Thyroid gland (tissue), 4 donors: ENCODE results near the gene AFF3. TPM values are rescaled to one million over a fixed set of nuclear protein-coding genes. Genes with fewer than 3 reads are reported as not detected.

Source experiments
- DNase-seq, 2 donors: peaks; one replicate each; pipeline ENCODE4 v3.0.0-alpha.2; 2019
- H3K27ac ChIP-seq, 3 donors: fragments of 200-600 bp; sonication (generic); 1 replicate in 2 of 3; 2 replicates in 1 of 3; pipeline ENCODE4 v1.5.1; 2016 to 2019; ENCODE audit warnings: mild to moderate bottlenecking in 1 of 3, moderate library complexity in 1 of 3
- H3K27me3 ChIP-seq: fragments of 200-600 bp; sonication (generic); one replicate; pipeline ENCODE4 v1.5.1; 2019
- H3K36me3 ChIP-seq, 2 donors: fragments of 200-600 bp; sonication (generic); one replicate each; pipeline ENCODE4 v1.5.1; 2016 to 2019
- H3K4me1 ChIP-seq, 2 donors: fragments of 200-600 bp; sonication (generic); one replicate each; pipeline ENCODE4 v1.5.1; 2017 to 2019
- H3K4me3 ChIP-seq, 3 donors: fragments of 200-600 bp; sonication (generic); replicated peaks in 1 of 3; 1 replicate in 2 of 3; 2 replicates in 1 of 3; pipeline ENCODE4 v1.5.1; 2016; ENCODE audit warnings: mild to moderate bottlenecking in 1 of 3
- H3K9me3 ChIP-seq: fragments of 200-600 bp; sonication (generic); one replicate; pipeline ENCODE4 v1.5.1; 2017
- POLR2A ChIP-seq, 2 donors: fragments of 450-650 bp; IDR thresholded peaks; one replicate each; pipeline ENCODE4 v1.6.1; 2017; ENCODE audit warnings: antibody characterized with exemption in 2 of 2, mild to moderate bottlenecking in 2 of 2, moderate library complexity in 1 of 2
- WGBS, 2 donors: methylation state at CpG; one replicate each; pipeline ENCODE4 v1.1.5; 2017; 5-methylcytosine and 5-hydroxymethylcytosine counted together
- intact Hi-C: fragments of 100-400 bp; cut with DNase I; formaldehyde crosslinking; loops from one replicate; pipeline ENCODE4 v1.15.1; 2023
- total RNA-seq, 4 donors: library from RNA; depleted of rRNA; stranded (reverse); fragments of >200 nt; gene quantifications; one replicate each; pipeline ENCODE4 v1.2.3, GENCODE V29; 2016
- TF ChIP-seq, protein P1 (sequence below), 6 experiments: fragments of 200-600 bp in 3 of 6; fragments of 450-650 bp in 3 of 6; sonication (generic) in 3 of 6; IDR thresholded peaks; one replicate each; pipeline ENCODE4 v1.5.1; 2016 to 2019; ENCODE audit warnings: antibody characterized with exemption in 6 of 6, mild to moderate bottlenecking in 2 of 6, inconsistent platforms in 1 of 6, moderate library complexity in 1 of 6

Gene AFF3
- total RNA-seq, 4 donors from 2014 or later: 0.54 to 2.6 (median 1.1) TPM

DNA sequence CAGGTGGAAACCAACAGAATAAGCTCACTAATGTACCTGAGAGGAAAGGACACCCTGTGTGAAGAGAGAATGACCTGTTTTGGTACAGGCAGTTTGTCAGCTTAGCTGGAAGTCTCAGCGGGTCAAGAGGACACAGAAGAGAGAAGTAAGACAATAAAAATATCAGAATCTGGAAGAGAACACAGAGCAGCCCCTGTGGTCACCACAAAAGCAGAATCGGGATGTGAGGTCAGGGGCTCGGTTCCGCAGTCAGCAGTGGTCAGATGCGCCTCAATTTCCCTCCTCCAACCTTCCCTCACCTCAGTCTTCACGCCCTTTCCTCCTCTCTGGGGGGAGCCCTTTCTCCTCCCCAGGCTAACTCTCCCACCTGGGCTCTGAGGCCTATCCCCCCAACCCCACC lies 122.9 kb downstream of the AFF3 start:
- Histone ChIP-seq H3K9me3 (no peaks in the 10 kb centered on the region), H3K36me3 (no peaks in the 10 kb centered on the region), H3K4me3 (no peak overlapping the region), H3K27ac (no peak overlapping the region), H3K4me1 (no peaks in the 10 kb centered on the region), H3K27me3 (no peaks in the 10 kb centered on the region)
- no peak for DNase-seq
- WGBS, 2 donors: 91 to 93% methylated on average over 6 of the region's 6 CpGs
- intact Hi-C loops: no loop called here
- no peak for TF ChIP-seq POLR2A (IDR thresholded peaks at IDR 0.05)
- TF ChIP-seq, protein P1, sequence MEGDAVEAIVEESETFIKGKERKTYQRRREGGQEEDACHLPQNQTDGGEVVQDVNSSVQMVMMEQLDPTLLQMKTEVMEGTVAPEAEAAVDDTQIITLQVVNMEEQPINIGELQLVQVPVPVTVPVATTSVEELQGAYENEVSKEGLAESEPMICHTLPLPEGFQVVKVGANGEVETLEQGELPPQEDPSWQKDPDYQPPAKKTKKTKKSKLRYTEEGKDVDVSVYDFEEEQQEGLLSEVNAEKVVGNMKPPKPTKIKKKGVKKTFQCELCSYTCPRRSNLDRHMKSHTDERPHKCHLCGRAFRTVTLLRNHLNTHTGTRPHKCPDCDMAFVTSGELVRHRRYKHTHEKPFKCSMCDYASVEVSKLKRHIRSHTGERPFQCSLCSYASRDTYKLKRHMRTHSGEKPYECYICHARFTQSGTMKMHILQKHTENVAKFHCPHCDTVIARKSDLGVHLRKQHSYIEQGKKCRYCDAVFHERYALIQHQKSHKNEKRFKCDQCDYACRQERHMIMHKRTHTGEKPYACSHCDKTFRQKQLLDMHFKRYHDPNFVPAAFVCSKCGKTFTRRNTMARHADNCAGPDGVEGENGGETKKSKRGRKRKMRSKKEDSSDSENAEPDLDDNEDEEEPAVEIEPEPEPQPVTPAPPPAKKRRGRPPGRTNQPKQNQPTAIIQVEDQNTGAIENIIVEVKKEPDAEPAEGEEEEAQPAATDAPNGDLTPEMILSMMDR (IDR thresholded peaks at IDR 0.05): no peak

GRCh38 chr2:100018341-100019193 lies 123.8 kb downstream of the AFF3 start:
- H3K4me3 ChIP-seq: no peak overlapping the region
- H3K9me3 ChIP-seq: no peaks in the 10 kb centered on the region
- H3K27me3 ChIP-seq: no peaks in the 10 kb centered on the region
- no peak for DNase-seq
- H3K36me3 ChIP-seq: no peaks in the 10 kb centered on the region
- TF ChIP-seq, protein P1 (IDR thresholded peaks at IDR 0.05): no peak
- no peak for TF ChIP-seq POLR2A (IDR thresholded peaks at IDR 0.05)
- WGBS, 2 donors: 84 to 89% methylated on average over 9 of the region's 9 CpGs
- intact Hi-C loops: no loop called here
- H3K27ac ChIP-seq: no peak overlapping the region
- no peaks in the 10 kb centered on the region for H3K4me1 ChIP-seq

- intact Hi-C loops: no loop called here
- H3K27ac ChIP-seq: no peak overlapping the region
- H3K4me1 ChIP-seq: no peaks in the 10 kb centered on the region
- no peaks in the 10 kb centered on the region for H3K9me3 ChIP-seq
- no peak for DNase-seq
- WGBS, 2 donors: 78 to 89% methylated on average over 1 of the region's 1 CpG
- no peaks in the 10 kb centered on the region for H3K36me3 ChIP-seq
- TF ChIP-seq, protein P1 (IDR thresholded peaks at IDR 0.05): no peak
- TF ChIP-seq POLR2A (IDR thresholded peaks at IDR 0.05): no peak
- H3K4me3 ChIP-seq: no peak overlapping the region
- H3K27me3 ChIP-seq: no peaks in the 10 kb centered on the region
These were observed 124.8 kb downstream of the AFF3 start for GRCh38 chr2:100017633-100018032.

- no peak overlapping the region for H3K27ac ChIP-seq
- intact Hi-C loops: no loop called here
- H3K36me3 ChIP-seq: no peaks in the 10 kb centered on the region
- TF ChIP-seq POLR2A (IDR thresholded peaks at IDR 0.05): no peak
- no peaks in the 10 kb centered on the region for H3K4me1 ChIP-seq
- WGBS, 2 donors: 94% methylated on average over 3 of the region's 3 CpGs
- H3K9me3 ChIP-seq: no peaks in the 10 kb centered on the region
- H3K4me3 ChIP-seq: no peak overlapping the region
- DNase-seq: no peak
- no peaks in the 10 kb centered on the region for H3K27me3 ChIP-seq
These were observed 125.6 kb downstream of the AFF3 start for GRCh38 chr2:100016756-100017155.

- no peaks in the 10 kb centered on the region for H3K9me3 ChIP-seq
- intact Hi-C loops: no loop called here
- WGBS, 2 donors: 96% methylated on average over 3 of the region's 3 CpGs
- H3K36me3 ChIP-seq: no peaks in the 10 kb centered on the region
- H3K27me3 ChIP-seq: no peaks in the 10 kb centered on the region
- H3K4me3 ChIP-seq: no peak overlapping the region
- DNase-seq: no peak
- TF ChIP-seq POLR2A (IDR thresholded peaks at IDR 0.05): no peak
- TF ChIP-seq, protein P1 (IDR thresholded peaks at IDR 0.05): no peak
- no peaks in the 10 kb centered on the region for H3K4me1 ChIP-seq
- no peak overlapping the region for H3K27ac ChIP-seq
These were observed 126.5 kb downstream of the AFF3 start for GRCh38 chr2:100015849-100016248.
